ENCODE measurements around the gene FARP1. TPM values are rescaled to one million over a fixed set of nuclear protein-coding genes. Genes with fewer than 3 reads are reported as not detected.

FARP1 gene
- polyA plus RNA-seq, 4 donors: 244 to 270 (median 266) TPM

- DNase-seq (ENCODE audit: low read depth in 4 of 4, low spot score in 3 of 4): no peak
These were observed 178.5 kb downstream of the FARP1 start for GRCh38 chr13:98321395-98321794.

- DNase-seq (ENCODE audit: low read depth in 4 of 4, low spot score in 3 of 4): no peak
These were observed 179.3 kb downstream of the FARP1 start for GRCh38 chr13:98322091-98322718.

DNA sequence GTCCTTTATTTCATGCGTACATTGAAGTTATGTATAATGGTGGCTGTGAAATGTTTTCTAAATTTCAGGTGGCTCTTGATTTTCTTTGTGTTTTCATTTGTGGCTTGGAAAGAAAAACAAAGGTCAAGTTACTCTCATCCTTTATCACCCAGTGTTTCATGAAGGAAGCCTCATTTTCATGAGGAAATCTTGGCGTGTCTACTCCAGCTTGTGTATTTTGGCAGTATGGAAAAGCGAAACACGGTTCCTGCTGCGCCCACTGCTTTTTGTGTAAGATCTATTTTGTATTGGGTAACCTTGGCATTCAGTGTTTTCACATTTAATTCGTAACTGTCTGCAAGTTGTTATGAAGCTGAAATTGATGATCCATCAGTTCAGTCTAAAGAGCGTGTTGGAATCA, 181.2 kb downstream of the FARP1 start:
- no peak for DNase-seq (ENCODE audit: low read depth in 4 of 4, low spot score in 3 of 4)

DNA sequence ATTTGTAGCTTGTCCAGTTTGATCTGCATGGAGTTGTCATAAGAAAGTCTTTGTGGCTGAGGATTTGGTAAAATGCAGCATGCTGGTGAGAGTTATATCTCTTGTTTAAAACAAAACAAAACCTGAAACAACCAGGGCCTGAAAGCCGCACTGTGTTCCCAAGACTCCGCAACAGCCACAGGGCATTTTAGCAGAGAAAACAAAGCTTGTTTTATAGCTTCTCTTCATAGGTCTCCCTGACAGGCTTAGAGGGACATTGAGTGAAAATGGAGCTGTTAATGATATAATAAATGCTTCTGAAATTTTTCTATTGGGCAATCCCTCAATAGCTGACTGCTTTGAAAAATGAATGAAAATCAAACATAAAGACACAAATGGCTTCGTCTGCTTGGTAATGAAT, 182.8 kb downstream of the FARP1 start:
- no peak for DNase-seq (ENCODE audit: low read depth in 4 of 4, low spot score in 3 of 4)

DNA sequence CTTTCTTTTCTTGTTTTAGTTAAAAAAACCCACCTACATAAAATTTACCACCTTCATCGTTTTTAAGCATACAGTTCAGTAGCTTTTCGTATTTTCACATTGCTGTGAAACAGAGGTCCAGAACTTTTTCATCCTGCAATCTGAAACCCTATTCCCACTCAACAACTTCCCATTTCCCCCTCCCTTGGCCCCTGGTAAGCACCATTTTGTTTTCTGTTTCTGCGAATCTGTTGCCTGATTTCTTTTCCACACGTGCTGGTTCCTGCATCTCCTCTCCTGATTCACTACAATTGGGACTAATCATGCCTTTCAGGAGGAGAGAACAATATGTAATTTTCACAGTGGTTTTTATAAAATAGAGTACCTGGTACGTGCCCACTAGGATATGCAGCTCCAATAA, 183.4 kb downstream of the FARP1 start:
- DNase-seq (ENCODE audit: low read depth in 4 of 4, low spot score in 3 of 4): no peak

DNA sequence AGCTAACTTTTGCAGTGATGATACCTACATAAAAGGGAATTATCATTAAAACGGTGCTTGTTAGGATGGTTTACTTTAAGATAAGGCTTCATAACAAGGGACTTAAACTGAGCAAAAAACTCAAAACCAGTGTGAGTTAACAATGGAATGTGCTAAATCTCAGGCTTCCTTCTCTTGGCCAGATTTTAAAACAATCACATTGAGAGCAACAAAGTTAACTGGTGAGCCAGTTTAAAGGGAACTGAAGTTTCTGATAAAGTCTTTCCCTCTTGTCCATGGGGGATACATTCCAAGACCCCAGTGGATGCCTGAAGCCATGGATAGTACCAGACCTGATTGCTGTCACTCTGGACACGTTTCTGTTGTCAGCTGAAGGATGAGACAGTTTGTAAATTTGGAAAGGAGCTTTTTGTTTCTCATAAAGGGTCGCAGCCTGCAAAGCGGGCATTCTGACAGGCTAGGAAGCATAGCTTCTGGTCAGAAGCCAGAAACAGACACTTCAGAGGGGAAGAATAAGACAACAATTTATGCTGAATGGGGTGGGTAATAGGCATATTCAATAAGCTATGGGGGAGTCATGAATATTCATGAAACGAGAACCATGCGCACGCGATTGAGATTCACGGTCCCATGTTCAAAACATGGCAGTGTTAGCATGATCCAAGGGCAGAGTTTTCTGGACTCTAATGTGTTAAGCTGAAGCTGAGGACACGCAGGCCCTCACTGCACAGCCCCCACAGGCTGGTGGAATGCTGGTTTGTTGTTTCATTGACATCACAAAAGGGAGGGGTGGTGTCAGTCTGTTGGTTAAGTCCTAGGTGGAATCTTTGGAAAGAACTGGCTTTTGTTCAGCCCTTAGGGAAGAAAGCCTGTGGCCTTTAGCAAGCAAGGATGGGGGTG, 184.7 kb downstream of the FARP1 start:
- peak in 2 of 4 donors; percentile 56 to 64 for DNase-seq (ENCODE audit: low read depth in 4 of 4, low spot score in 3 of 4)

DNA sequence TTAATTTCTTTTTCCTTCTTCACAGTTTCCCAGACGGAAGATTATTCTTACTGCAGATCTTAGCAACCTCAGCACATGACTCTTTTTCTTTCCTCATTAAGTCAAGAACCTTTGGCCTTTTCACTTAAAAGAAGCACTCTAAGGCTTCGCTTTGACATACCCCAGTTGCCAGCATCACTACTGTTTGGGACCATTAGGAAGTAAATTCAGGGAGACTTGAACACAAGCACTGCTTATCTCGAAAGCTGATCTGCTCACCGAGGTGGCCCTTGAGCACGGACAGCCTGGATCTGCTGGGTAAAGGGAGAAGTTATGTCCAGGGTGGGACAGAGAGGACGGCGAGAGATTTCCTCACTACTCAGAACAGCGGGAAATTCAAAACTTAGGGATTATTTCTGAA, 185.6 kb downstream of the FARP1 start:
- DNase-seq (ENCODE audit: low read depth in 4 of 4, low spot score in 3 of 4): no peak

DNA sequence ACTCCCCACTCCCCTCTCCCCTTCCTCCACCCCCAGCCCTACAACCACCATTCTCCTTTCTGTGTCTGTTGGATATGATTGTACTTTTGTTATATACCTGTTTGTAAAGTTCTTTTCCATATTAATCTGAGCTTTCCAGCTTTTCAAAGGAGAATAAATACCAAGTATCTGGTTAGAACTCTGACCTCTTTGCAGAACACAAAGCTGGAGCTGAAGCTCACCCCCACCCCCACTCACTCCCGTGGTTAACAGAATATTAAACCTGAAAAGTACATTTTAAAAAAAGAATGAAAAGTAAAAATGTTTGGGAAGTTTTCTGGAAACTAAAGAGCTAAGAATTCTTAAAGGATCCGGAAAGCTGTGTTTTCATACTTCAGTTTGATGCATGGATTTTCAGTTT, 189.3 kb downstream of the FARP1 start:
- no peak for DNase-seq (ENCODE audit: low read depth in 4 of 4, low spot score in 3 of 4)

DNA sequence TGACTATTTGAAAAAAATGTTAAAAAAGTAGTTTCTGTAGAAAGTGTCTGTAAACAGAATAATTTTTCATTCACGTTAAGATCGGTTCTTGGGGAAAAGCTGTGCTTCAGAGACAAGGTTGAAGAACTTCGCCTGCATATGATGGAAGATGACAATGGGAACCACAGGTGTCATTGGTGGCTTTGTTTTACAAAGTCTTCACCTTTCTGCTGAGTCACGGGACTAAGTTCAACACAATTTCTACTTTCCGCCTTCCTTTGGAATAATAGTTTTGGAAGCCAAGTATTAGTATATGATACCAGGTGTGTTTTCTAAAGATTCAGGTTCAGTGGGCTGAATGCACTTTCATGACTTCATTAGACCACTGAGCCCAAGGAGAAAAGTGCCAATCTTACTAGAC, 189.8 kb downstream of the FARP1 start:
- no peak for DNase-seq (ENCODE audit: low read depth in 4 of 4, low spot score in 3 of 4)

GRCh38 chr13:98333486-98333885, 190.6 kb downstream of the FARP1 start:
- no peak for DNase-seq (ENCODE audit: low read depth in 4 of 4, low spot score in 3 of 4)

- no peak for DNase-seq (ENCODE audit: low read depth in 4 of 4, low spot score in 3 of 4)
These were observed 191.8 kb downstream of the FARP1 start for GRCh38 chr13:98334620-98335205.

DNA sequence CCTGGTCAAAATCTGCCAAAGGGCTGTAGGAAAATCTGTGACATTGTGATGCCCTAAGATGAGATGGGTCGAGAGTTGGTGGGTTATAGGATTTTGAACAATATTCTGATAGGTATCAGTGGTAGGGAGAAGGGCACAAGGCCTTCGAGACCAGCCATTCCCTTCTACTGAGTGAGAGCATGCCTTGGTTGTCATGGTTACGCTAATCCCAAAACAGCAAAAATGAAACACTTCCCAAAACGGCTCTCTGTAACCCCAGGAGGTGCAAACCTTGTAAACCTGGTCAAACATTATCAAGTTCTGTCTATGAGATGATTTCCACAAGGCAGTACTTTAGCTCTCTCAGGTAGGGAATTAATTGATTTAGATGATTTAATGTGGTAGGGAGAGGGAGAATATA, 192.8 kb downstream of the FARP1 start:
- no peak for DNase-seq (ENCODE audit: low read depth in 4 of 4, low spot score in 3 of 4)

DNA sequence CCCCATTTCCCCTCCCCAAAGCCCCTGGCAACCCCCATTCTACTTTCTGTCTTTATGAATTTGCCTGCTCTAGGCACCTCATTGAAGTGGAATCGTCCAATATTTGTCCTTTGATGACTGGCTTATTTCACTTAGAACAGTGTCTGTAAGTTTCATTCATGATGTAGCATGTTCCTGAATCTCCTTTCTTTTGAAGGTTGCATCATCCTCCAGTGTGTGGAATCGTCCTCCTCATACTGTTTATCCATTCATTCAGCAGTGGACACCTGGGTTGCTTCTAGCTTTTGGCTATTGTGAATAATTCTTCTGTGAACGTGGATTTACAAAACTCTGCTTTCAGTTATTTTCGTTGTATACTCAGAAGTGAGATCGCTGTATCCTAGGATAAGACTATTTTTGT, 195.4 kb downstream of the FARP1 start:
- DNase-seq (ENCODE audit: low read depth in 4 of 4, low spot score in 3 of 4): no peak

- DNase-seq (ENCODE audit: low read depth in 4 of 4, low spot score in 3 of 4): no peak
These were observed 197.0 kb downstream of the FARP1 start for GRCh38 chr13:98339684-98340425.

GRCh38 chr13:98342953-98343352, 200.1 kb downstream of the FARP1 start:
- no peak for DNase-seq (ENCODE audit: low read depth in 4 of 4, low spot score in 3 of 4)

GRCh38 chr13:98343461-98343860, 200.6 kb downstream of the FARP1 start:
- no peak for DNase-seq (ENCODE audit: low read depth in 4 of 4, low spot score in 3 of 4)

- no peak for DNase-seq (ENCODE audit: low read depth in 4 of 4, low spot score in 3 of 4)
These were observed 201.5 kb downstream of the FARP1 start for GRCh38 chr13:98344392-98344791.

DNA sequence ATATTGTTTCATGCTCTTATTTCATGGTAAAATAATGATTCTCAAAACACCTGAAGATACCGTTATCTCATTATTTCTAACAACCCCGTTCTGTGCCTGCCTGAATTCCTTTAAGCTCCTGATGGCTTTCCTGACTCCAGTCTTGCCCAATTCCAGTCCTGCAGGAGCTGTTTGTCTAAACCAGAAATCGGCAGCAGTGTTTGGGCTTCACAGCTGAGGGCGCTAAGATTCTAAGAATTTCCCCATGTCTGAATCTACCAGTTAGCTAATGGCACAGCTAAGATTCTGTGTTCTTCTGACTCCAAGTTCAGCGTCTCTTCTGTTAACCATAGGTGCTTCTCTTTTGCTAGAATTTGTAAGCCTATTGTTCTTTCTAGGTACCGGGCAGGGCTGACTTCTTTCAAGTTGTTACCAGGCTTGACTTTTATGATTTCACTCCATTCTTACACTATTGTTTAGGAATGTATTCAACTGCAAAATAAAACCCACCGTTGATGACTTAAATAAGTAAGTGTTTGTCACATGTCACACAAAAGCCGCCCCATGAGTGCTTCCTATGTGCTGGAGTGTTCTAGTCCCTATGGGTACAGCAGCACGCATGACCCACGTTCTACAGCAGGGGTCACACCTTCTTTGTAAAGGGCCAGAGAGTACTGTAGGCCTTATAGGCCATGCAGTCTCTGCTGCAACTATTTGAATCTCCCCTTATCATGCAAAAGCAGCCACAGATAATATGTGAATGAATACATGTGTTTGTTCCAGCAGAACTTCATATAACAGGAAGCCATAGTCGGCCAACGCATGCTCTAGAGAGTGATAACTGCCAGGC, 202.4 kb downstream of the FARP1 start:
- DNase-seq (ENCODE audit: low read depth in 4 of 4, low spot score in 3 of 4): no peak

GRCh38 chr13:98346904-98347636, 204.2 kb downstream of the FARP1 start:
- DNase-seq (ENCODE audit: low read depth in 4 of 4, low spot score in 3 of 4): no peak

DNA sequence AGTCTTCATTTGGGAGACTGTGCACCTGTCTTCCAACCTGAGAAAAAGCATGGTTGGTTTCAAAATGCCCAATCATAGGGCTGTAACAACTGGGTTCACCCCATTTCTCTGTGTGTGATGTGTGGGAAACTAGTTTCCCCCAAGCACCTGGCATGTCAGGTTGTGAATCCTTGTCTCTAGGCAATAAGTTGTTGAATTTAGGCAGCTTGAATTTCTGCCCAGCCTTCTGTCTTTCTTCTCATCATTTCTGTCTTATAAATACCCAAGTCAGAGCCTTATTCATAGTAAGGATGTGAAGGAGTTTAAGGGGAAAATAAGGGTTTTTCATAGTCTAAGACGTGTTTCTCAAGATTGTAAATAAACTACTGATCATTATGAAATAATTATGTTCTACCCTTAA, 204.9 kb downstream of the FARP1 start:
- DNase-seq (ENCODE audit: low read depth in 4 of 4, low spot score in 3 of 4): no peak

Measured in right renal pelvis (tissue), 4 donors.